ENCODE results near the gene ATN1. TPM values are rescaled to one million over a fixed set of nuclear protein-coding genes. Genes with fewer than 3 reads are reported as not detected.
A peak's percentile ranks its signal among the peaks of the same experiment; 100 is the strongest.
"Not testable (repeated sequence)": the region's sequence is repeated elsewhere in the genome, so short reads cannot be mapped to it uniquely, and the experiment has no call there.

Gene ATN1, protein sequence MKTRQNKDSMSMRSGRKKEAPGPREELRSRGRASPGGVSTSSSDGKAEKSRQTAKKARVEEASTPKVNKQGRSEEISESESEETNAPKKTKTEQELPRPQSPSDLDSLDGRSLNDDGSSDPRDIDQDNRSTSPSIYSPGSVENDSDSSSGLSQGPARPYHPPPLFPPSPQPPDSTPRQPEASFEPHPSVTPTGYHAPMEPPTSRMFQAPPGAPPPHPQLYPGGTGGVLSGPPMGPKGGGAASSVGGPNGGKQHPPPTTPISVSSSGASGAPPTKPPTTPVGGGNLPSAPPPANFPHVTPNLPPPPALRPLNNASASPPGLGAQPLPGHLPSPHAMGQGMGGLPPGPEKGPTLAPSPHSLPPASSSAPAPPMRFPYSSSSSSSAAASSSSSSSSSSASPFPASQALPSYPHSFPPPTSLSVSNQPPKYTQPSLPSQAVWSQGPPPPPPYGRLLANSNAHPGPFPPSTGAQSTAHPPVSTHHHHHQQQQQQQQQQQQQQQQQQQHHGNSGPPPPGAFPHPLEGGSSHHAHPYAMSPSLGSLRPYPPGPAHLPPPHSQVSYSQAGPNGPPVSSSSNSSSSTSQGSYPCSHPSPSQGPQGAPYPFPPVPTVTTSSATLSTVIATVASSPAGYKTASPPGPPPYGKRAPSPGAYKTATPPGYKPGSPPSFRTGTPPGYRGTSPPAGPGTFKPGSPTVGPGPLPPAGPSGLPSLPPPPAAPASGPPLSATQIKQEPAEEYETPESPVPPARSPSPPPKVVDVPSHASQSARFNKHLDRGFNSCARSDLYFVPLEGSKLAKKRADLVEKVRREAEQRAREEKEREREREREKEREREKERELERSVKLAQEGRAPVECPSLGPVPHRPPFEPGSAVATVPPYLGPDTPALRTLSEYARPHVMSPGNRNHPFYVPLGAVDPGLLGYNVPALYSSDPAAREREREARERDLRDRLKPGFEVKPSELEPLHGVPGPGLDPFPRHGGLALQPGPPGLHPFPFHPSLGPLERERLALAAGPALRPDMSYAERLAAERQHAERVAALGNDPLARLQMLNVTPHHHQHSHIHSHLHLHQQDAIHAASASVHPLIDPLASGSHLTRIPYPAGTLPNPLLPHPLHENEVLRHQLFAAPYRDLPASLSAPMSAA (N-terminal part only)
- total RNA-seq: 10 to 100 TPM; 34.7 to 44.3 (median 41.7) TPM
- 9.1 TPM for total RNA-seq (2013)
- total RNA-seq: 6.6 to 18.6 (median 10.1) reads per million in 29 experiments

GRCh38 chr12:6927379-6928021 is at the start of gene ATN1:
Gene ATN1, plus strand, starts transcription at chr12:6927959. Its CDS starts 6,043 bp downstream, at chr12:6934002.
- Histone ChIP-seq H3K36me3 (ENCODE audit: control insufficient read depth in 2 of 2, extremely low read depth in 1 of 2, insufficient read depth in 1 of 2, low read length in 1 of 2) (no peaks in the 10 kb centered on the region), H3K4me3 (ENCODE audit: control insufficient read depth in 1 of 2, extremely low read depth in 1 of 2, low read length in 1 of 2) (peak within 1 kb of the TSS; percentile 58 to 74), H3K9me3 (no peaks in the 10 kb centered on the region), H3K27ac (ENCODE audit: low read length) (peak within 1 kb of the TSS; percentile 81), H3K4me1 (ENCODE audit: control insufficient read depth in 1 of 2, extremely low read depth in 1 of 2, insufficient read depth in 2 of 2, low read length in 2 of 2) (peaks cover 19 to 41% of the 10 kb centered on the region in 2 experiments), H3K27me3 (replicated peaks in 1 of 2; ENCODE audit: control insufficient read depth in 2 of 2, extremely low read depth in 1 of 2, insufficient read depth in 2 of 2, low read length in 1 of 2) (no peaks in the 10 kb centered on the region)
- H3K9me3 Mint-ChIP-seq: no peaks in the 10 kb centered on the region
- no peaks in the 10 kb centered on the region for H3K36me3 Mint-ChIP-seq
- ChIA-PET POLR2A (interaction anchor here in 1 of 2 donors (0.6 kb wide), 1 partner anchor 16 kb away, joined by 3 read pairs; the partner anchor contains the start of genes C12orf57 and RNU7-1), CTCF (interaction anchor here in 1 of 2 donors (0.6 to 1.3 kb wide), 4 partner anchors 17 to 186 kb away, joined by 3 to 5 read pairs (median 3); no protein-coding TSS in a partner anchor)
- DNase-seq (peak in 10 of 35 experiments; percentile 11 to 58 (median 39)), ATAC-seq (replicated peaks in 1 of 4) (peak; percentile 24 to 45 (median 40))
- under 1% methylated on average over 41 of the region's 66 CpGs for WGBS (ENCODE audit: insufficient coverage)
- H3K4me1 Mint-ChIP-seq: peaks cover 46 to 64% (median 63%) of the 10 kb centered on the region in 3 donors
- H3K27ac Mint-ChIP-seq: peak within 1 kb of the TSS; percentile 94 to 96
- H3K4me3 Mint-ChIP-seq: peak within 1 kb of the TSS; percentile 83 to 95 (median 85)
- H3K27me3 Mint-ChIP-seq: no peaks in the 10 kb centered on the region

DNA sequence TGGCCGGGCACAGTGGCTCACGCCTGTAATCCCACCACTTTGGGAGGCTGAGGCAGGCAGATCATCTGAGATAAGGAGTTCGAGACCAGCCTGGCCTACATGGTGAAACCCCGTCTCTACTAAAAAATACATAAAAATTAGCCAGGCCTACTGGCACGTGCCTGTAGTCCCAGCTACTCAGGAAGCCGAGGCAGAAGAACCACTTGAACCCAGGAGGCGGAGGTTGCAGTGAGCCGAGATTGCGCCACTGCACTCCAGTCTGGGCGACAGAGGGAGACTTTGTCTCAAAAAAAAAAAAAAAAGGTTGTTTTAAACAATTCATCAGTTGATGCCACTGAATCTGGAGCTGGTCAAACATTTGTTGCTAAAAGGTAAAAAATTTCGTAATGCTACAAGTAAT is 47.9 kb upstream of the ATN1 start:
- H3K27ac ChIP-seq (ENCODE audit: low read length); H3K27ac Mint-ChIP-seq; H3K9me3 ChIP-seq; H3K36me3 Mint-ChIP-seq; H3K4me3 ChIP-seq (ENCODE audit: control insufficient read depth in 1 of 2, extremely low read depth in 1 of 2, low read length in 1 of 2); H3K4me1 ChIP-seq (ENCODE audit: control insufficient read depth in 1 of 2, extremely low read depth in 1 of 2, insufficient read depth in 2 of 2, low read length in 2 of 2); H3K27me3 ChIP-seq (replicated peaks in 1 of 2; ENCODE audit: control insufficient read depth in 2 of 2, extremely low read depth in 1 of 2, insufficient read depth in 2 of 2, low read length in 1 of 2); H3K4me1 Mint-ChIP-seq; POLR2A ChIA-PET; H3K27me3 Mint-ChIP-seq; H3K4me3 Mint-ChIP-seq; ATAC-seq (replicated peaks in 1 of 4); H3K9me3 Mint-ChIP-seq; DNase-seq: not testable (repeated sequence)
- H3K36me3 ChIP-seq (ENCODE audit: control insufficient read depth in 2 of 2, extremely low read depth in 1 of 2, insufficient read depth in 1 of 2, low read length in 1 of 2): peaks cover 4 to 12% of the 10 kb centered on the region in 2 donors
- 100% methylated on average over 6 of the region's 11 CpGs for WGBS (ENCODE audit: insufficient coverage)
- CTCF ChIA-PET: interaction anchor here in 1 of 2 donors (0.6 kb wide), 1 partner anchor 248 kb away, joined by 3 read pairs; no protein-coding TSS in a partner anchor

DNA sequence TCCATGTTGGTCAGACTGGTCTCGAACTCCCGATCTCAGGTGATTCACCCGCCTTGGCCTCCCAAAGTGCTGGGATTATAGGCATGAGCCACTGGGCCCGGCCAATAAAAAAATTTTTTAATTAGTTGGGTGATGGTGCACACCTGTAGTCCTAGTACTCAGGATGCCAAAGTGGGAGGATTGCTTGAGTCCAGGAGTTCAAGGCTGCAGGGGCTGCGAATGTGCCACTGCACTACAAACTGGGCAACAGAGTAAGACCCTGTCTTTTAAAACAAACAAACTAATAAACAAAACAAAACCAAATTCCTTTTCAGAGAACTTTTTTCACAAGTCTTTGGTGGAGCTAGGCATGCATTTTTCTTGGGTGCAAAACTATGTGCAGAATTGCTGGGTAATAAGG is 44.5 kb upstream of the ATN1 start:
- H3K4me1 ChIP-seq (ENCODE audit: control insufficient read depth in 1 of 2, extremely low read depth in 1 of 2, insufficient read depth in 2 of 2, low read length in 2 of 2): no peaks in the 10 kb centered on the region
- H3K27me3 Mint-ChIP-seq: no peaks in the 10 kb centered on the region
- no peak for ATAC-seq (replicated peaks in 1 of 4)
- H3K9me3 Mint-ChIP-seq: no peaks in the 10 kb centered on the region
- no peak for DNase-seq
- H3K9me3 ChIP-seq: no peaks in the 10 kb centered on the region
- peaks cover 4 to 10% of the 10 kb centered on the region in 2 donors for H3K36me3 ChIP-seq (ENCODE audit: control insufficient read depth in 2 of 2, extremely low read depth in 1 of 2, insufficient read depth in 1 of 2, low read length in 1 of 2)
- H3K4me3 ChIP-seq (ENCODE audit: control insufficient read depth in 1 of 2, extremely low read depth in 1 of 2, low read length in 1 of 2): no peak overlapping the region
- whole genome bisulfite sequencing (ENCODE audit: insufficient coverage): 86% methylated on average over 3 of the region's 5 CpGs
- no peak overlapping the region for H3K4me3 Mint-ChIP-seq
- no peaks in the 10 kb centered on the region for H3K4me1 Mint-ChIP-seq
- no peak overlapping the region for H3K27ac ChIP-seq (ENCODE audit: low read length)
- H3K27ac Mint-ChIP-seq: no peak overlapping the region
- ChIA-PET POLR2A (no interaction called here), CTCF (interaction anchor here in 1 of 2 donors (2.0 kb wide), 1 partner anchor 11 kb away, joined by 8 read pairs; the partner anchor contains the start of gene SPSB2)
- peaks cover 3% of the 10 kb centered on the region for H3K36me3 Mint-ChIP-seq
- no peaks in the 10 kb centered on the region for H3K27me3 ChIP-seq (replicated peaks in 1 of 2; ENCODE audit: control insufficient read depth in 2 of 2, extremely low read depth in 1 of 2, insufficient read depth in 2 of 2, low read length in 1 of 2)

DNA sequence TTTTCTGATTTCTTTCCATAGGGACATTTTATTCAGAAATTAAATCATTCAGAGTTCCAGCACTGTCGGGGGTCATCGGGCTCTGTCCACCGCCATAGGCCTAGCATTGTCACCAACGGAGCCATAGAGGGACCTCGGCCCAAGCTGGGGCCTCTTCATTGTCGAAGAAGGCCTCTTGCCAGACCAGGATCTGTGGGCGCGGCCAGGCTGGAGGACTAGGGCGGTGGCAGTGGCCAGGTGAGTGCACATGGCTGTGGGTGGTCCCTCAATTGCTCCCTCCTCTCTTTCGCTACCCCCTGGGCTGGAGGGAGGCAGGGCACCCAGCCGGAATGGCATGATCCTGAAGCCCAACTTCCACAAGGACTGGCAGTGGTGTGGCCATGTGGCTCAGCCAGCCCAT is 44.1 kb upstream of the ATN1 start:
- Histone ChIP-seq H3K27ac (ENCODE audit: low read length) (no peak overlapping the region), H3K36me3 (ENCODE audit: control insufficient read depth in 2 of 2, extremely low read depth in 1 of 2, insufficient read depth in 1 of 2, low read length in 1 of 2) (peaks cover 4 to 10% of the 10 kb centered on the region in 2 donors), H3K27me3 (replicated peaks in 1 of 2; ENCODE audit: control insufficient read depth in 2 of 2, extremely low read depth in 1 of 2, insufficient read depth in 2 of 2, low read length in 1 of 2) (no peaks in the 10 kb centered on the region), H3K4me3 (ENCODE audit: control insufficient read depth in 1 of 2, extremely low read depth in 1 of 2, low read length in 1 of 2) (no peak overlapping the region), H3K9me3 (no peaks in the 10 kb centered on the region), H3K4me1 (ENCODE audit: control insufficient read depth in 1 of 2, extremely low read depth in 1 of 2, insufficient read depth in 2 of 2, low read length in 2 of 2) (no peaks in the 10 kb centered on the region)
- Mint-ChIP-seq H3K4me1 (no peaks in the 10 kb centered on the region), H3K27me3 (no peaks in the 10 kb centered on the region), H3K4me3 (no peak overlapping the region), H3K9me3 (no peaks in the 10 kb centered on the region), H3K27ac (no peak overlapping the region), H3K36me3 (peaks cover 3% of the 10 kb centered on the region)
- ChIA-PET POLR2A (no interaction called here), CTCF (no interaction called here)
- 100% methylated on average over 10 of the region's 11 CpGs for WGBS (ENCODE audit: insufficient coverage)
- ATAC-seq (replicated peaks in 1 of 4) (no peak), DNase-seq (no peak)

DNA sequence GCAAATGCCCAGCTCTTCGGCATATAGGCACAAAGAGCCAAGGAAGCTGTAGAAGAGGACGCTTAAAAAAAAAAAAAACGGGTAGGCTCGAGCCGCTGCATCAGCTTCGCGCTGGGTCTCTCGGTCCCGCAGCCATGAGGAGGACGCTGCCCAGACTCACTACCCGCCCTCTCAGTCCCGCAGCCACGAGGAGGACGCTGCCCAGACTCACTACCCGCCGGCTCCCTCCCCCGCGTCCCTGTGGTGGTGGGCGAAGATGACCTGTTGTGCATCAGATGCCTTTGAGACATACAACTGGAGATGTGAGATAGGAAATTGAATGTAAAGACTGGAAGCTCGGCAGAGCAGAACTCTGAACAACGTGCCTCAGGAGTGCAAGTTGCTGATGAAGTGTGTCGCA is 43.2 kb upstream of the ATN1 start:
- H3K36me3 Mint-ChIP-seq: peaks cover 3% of the 10 kb centered on the region
- H3K9me3 Mint-ChIP-seq: no peaks in the 10 kb centered on the region
- POLR2A ChIA-PET: no interaction called here
- 97% methylated on average over 16 of the region's 22 CpGs for whole genome bisulfite sequencing (ENCODE audit: insufficient coverage)
- Histone ChIP-seq H3K9me3 (no peaks in the 10 kb centered on the region), H3K4me3 (ENCODE audit: control insufficient read depth in 1 of 2, extremely low read depth in 1 of 2, low read length in 1 of 2) (no peak overlapping the region), H3K27me3 (replicated peaks in 1 of 2; ENCODE audit: control insufficient read depth in 2 of 2, extremely low read depth in 1 of 2, insufficient read depth in 2 of 2, low read length in 1 of 2) (no peaks in the 10 kb centered on the region), H3K36me3 (ENCODE audit: control insufficient read depth in 2 of 2, extremely low read depth in 1 of 2, insufficient read depth in 1 of 2, low read length in 1 of 2) (peaks cover 4 to 10% of the 10 kb centered on the region in 2 donors), H3K27ac (ENCODE audit: low read length) (no peak overlapping the region), H3K4me1 (ENCODE audit: control insufficient read depth in 1 of 2, extremely low read depth in 1 of 2, insufficient read depth in 2 of 2, low read length in 2 of 2) (no peaks in the 10 kb centered on the region)
- DNase-seq (no peak), ATAC-seq (replicated peaks in 1 of 4) (no peak)
- CTCF ChIA-PET: interaction anchor here in 1 of 2 donors (0.7 to 0.9 kb wide), 2 partner anchors 53 to 229 kb away, joined by 3 read pairs; no protein-coding TSS in a partner anchor
- no peaks in the 10 kb centered on the region for H3K27me3 Mint-ChIP-seq
- H3K27ac Mint-ChIP-seq: no peak overlapping the region
- H3K4me3 Mint-ChIP-seq: no peak overlapping the region
- no peaks in the 10 kb centered on the region for H3K4me1 Mint-ChIP-seq
